Neuron (in vitro differentiated cells): Measurements from ENCODE around the gene ENTPD6.
"Not testable (repeated sequence)": the region's sequence is repeated elsewhere in the genome, so short reads cannot be mapped to it uniquely, and the experiment has no call there.

Experiments
- H2AFZ ChIP-seq: one replicate; pipeline ENCODE4 v1.6.1; 2013; ENCODE audit warnings: low read depth, mild to moderate bottlenecking, inconsistent platforms, low read length, moderate library complexity
- H3K27me3 ChIP-seq: one replicate; pipeline ENCODE4 v1.6.1; 2013; ENCODE audit warnings: low read length; ENCODE audit not compliant: insufficient read depth
- H3K36me3 ChIP-seq: one replicate; pipeline ENCODE4 v1.6.1; 2013; ENCODE audit warnings: low read length; ENCODE audit not compliant: insufficient read depth
- H3K4me1 ChIP-seq: one replicate; pipeline ENCODE4 v1.6.1; 2013; ENCODE audit warnings: low read length; ENCODE audit not compliant: insufficient read depth
- H3K4me3 ChIP-seq: 2 replicates; pipeline ENCODE4 v1.5.1; 2013; ENCODE audit warnings: mild to moderate bottlenecking, low read length, moderate library complexity
- H3K9me3 ChIP-seq: one replicate; pipeline ENCODE4 v1.6.1; 2013; ENCODE audit warnings: low read length

The ENTPD6 gene

GRCh38 chr20:25173886-25174308 is 21.6 kb upstream of the ENTPD6 start:
- Histone ChIP-seq H3K4me3 (no peak overlapping the region), H3K9me3 (peaks cover 5% of the 10 kb centered on the region), H3K4me1 (no peaks in the 10 kb centered on the region), H3K36me3 (no peaks in the 10 kb centered on the region), H3K27me3 (no peaks in the 10 kb centered on the region), H2AFZ (no peak overlapping the region)

GRCh38 chr20:25176184-25176583 is 19.3 kb upstream of the ENTPD6 start:
- Histone ChIP-seq H3K9me3 (peaks cover 5% of the 10 kb centered on the region), H3K4me1 (peaks cover 5% of the 10 kb centered on the region), H2AFZ (no peak overlapping the region), H3K4me3 (no peak overlapping the region), H3K36me3 (no peaks in the 10 kb centered on the region), H3K27me3 (no peaks in the 10 kb centered on the region)

- peaks cover 5% of the 10 kb centered on the region for H3K9me3 ChIP-seq
- H3K27me3 ChIP-seq: no peaks in the 10 kb centered on the region
- no peak overlapping the region for H2AFZ ChIP-seq
- no peaks in the 10 kb centered on the region for H3K36me3 ChIP-seq
- H3K4me3 ChIP-seq: no peak overlapping the region
- H3K4me1 ChIP-seq: peaks cover 5% of the 10 kb centered on the region
These were observed 17.6 kb upstream of the ENTPD6 start for GRCh38 chr20:25177890-25178321.

- peaks cover 2% of the 10 kb centered on the region for H3K9me3 ChIP-seq
- H3K36me3 ChIP-seq: no peaks in the 10 kb centered on the region
- H3K4me1 ChIP-seq: peaks cover 5% of the 10 kb centered on the region
- H3K27me3 ChIP-seq: no peaks in the 10 kb centered on the region
- no peak overlapping the region for H2AFZ ChIP-seq
- no peak overlapping the region for H3K4me3 ChIP-seq
These were observed 16.7 kb upstream of the ENTPD6 start for GRCh38 chr20:25178563-25179438.

- Histone ChIP-seq H3K4me1 (peaks cover 5% of the 10 kb centered on the region), H3K4me3 (no peak overlapping the region), H3K36me3 (no peaks in the 10 kb centered on the region), H3K27me3 (no peaks in the 10 kb centered on the region), H2AFZ (no peak overlapping the region), H3K9me3 (no peaks in the 10 kb centered on the region)
These were observed 15.9 kb upstream of the ENTPD6 start for GRCh38 chr20:25179439-25180089.

- not testable (repeated sequence) for H3K27me3 ChIP-seq, H3K36me3 ChIP-seq, H3K9me3 ChIP-seq, H3K4me3 ChIP-seq, H3K4me1 ChIP-seq, H2AFZ ChIP-seq
These were observed 11.1 kb upstream of the ENTPD6 start for GRCh38 chr20:25184391-25184790.

- Histone ChIP-seq H3K9me3 (peaks cover 8% of the 10 kb centered on the region), H3K4me1 (no peaks in the 10 kb centered on the region), H3K27me3 (peaks cover 9% of the 10 kb centered on the region), H3K4me3 (no peak overlapping the region), H3K36me3 (no peaks in the 10 kb centered on the region), H2AFZ (no peak overlapping the region)
These were observed 8.3 kb upstream of the ENTPD6 start for GRCh38 chr20:25187220-25187619.

- no peak overlapping the region for H2AFZ ChIP-seq
- H3K36me3 ChIP-seq: no peaks in the 10 kb centered on the region
- peaks cover 8% of the 10 kb centered on the region for H3K9me3 ChIP-seq
- H3K4me1 ChIP-seq: no peaks in the 10 kb centered on the region
- no peak overlapping the region for H3K4me3 ChIP-seq
- peaks cover 9% of the 10 kb centered on the region for H3K27me3 ChIP-seq
These were observed 7.9 kb upstream of the ENTPD6 start for GRCh38 chr20:25187635-25188034.

GRCh38 chr20:25188218-25188617 is 7.3 kb upstream of the ENTPD6 start:
- no peak overlapping the region for H3K4me3 ChIP-seq
- no peaks in the 10 kb centered on the region for H3K36me3 ChIP-seq
- H3K9me3 ChIP-seq: peaks cover 8% of the 10 kb centered on the region
- H3K4me1 ChIP-seq: no peaks in the 10 kb centered on the region
- H3K27me3 ChIP-seq: peaks cover 9% of the 10 kb centered on the region
- H2AFZ ChIP-seq: no peak overlapping the region

- H2AFZ ChIP-seq: no peak overlapping the region
- no peaks in the 10 kb centered on the region for H3K36me3 ChIP-seq
- peaks cover 9% of the 10 kb centered on the region for H3K27me3 ChIP-seq
- no peak overlapping the region for H3K4me3 ChIP-seq
- H3K9me3 ChIP-seq: peaks cover 8% of the 10 kb centered on the region
- H3K4me1 ChIP-seq: peaks cover 2% of the 10 kb centered on the region
These were observed 4.5 kb upstream of the ENTPD6 start for GRCh38 chr20:25191051-25191450.

GRCh38 chr20:25191689-25192088 is 3.8 kb upstream of the ENTPD6 start:
- Histone ChIP-seq H3K4me1 (peaks cover 9% of the 10 kb centered on the region), H3K9me3 (peaks cover 4% of the 10 kb centered on the region), H3K4me3 (no peak overlapping the region), H3K27me3 (peaks cover 9% of the 10 kb centered on the region), H3K36me3 (no peaks in the 10 kb centered on the region), H2AFZ (no peak overlapping the region)

GRCh38 chr20:25193843-25194242 is 1.7 kb upstream of the ENTPD6 start:
- H2AFZ ChIP-seq: no peak overlapping the region
- H3K27me3 ChIP-seq: peaks cover 7% of the 10 kb centered on the region
- no peaks in the 10 kb centered on the region for H3K9me3 ChIP-seq
- peaks cover 21% of the 10 kb centered on the region for H3K4me1 ChIP-seq
- H3K4me3 ChIP-seq: no peak overlapping the region
- peaks cover 2% of the 10 kb centered on the region for H3K36me3 ChIP-seq

GRCh38 chr20:25194333-25194972 is 1.1 kb upstream of the ENTPD6 start:
- H3K4me1 ChIP-seq: peaks cover 26% of the 10 kb centered on the region
- no peak overlapping the region for H3K4me3 ChIP-seq
- H3K9me3 ChIP-seq: no peaks in the 10 kb centered on the region

More at GRCh38 chr20:25194333-25194972, 1.1 kb upstream of the ENTPD6 start:
- H2AFZ ChIP-seq: no peak overlapping the region
- H3K27me3 ChIP-seq: peaks cover 7% of the 10 kb centered on the region
- H3K36me3 ChIP-seq: peaks cover 2% of the 10 kb centered on the region
